ENCODE data around the gene CYP4F2.
"Not testable (repeated sequence)": the region's sequence is repeated elsewhere in the genome, so short reads cannot be mapped to it uniquely, and the experiment has no call there.

The CYP4F2 gene

DNA sequence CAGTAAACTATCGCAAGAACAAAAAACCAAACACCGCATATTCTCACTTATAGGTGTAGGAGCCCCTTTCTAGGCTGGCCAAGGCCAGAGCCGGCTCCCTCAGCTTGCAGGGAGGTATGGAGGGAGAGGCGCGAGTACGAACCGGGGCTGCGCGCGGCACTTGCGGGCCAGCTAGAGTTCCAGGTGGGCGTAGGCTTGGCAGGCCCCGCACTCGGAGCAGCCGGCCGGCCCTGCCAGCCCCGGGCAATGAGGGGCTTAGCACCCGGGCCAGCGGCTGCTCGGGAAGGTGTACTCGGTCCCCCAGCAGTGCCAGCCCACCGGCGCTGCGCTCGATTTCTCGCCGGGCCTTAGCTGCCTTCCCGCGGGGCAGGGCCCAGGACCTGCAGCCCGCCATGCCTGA is 1.7 kb upstream of the CYP4F2 start:
- not testable (repeated sequence) for DNase-seq

DNA sequence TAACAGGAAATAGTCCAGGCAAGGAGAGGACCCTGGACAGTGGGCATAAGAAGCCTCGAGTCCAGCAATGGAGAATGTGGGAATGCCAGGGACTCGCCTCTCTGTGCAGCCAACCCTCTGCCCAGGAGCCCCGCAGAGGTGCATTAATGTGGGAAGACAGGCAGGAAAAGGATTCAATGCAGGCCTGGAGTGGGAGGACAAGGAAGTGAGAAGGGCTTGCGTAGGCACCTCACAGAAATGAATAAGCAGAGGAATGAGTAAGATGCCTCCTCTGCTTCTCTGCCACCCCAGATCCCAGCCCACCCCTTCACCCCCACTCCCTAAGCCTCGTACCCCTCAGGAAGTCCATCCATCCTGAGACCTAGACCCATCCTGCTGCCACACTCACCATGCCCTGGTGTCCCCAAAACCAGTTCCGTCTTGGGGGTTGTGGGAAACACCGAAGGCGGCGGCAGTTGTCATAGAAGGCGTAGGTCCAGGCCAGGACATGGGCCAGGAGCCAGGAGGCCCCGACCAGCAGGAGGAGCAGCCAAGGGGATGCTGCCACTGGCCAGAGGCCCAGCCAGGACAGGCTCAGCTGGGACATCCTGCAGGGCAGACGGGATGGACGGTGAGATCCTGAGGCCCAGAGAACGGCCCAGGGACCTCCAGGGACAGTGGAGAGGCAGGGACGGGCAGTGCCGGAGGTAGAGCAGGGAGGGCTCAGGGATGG is 692 bp downstream of the CYP4F2 start:
- DNase-seq: no peak

DNA sequence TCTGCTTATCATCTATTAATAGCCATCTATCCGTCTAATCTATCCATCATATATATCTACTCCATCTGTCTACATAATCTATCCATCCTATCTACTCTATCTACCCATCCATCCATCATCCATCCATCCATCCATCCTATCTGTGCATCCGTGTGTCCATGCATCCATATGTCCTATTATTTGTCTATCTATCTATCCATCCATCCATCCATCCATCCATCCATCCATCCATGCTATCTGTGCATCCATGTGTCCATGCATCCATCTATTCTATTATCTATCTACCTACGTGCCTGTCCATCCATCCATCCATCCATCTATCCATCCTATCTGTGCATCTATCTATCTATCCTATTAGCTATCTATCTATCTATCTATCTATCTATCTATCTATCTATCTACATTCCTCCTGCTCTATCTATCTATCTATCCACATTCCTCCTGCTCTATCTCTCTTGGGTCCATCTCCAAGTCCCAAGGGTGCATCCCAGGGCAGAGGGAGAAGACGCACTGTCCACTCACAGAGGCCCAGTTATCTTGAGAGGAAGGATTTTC is 1.9 kb downstream of the CYP4F2 start:
- no peak for DNase-seq

DNA sequence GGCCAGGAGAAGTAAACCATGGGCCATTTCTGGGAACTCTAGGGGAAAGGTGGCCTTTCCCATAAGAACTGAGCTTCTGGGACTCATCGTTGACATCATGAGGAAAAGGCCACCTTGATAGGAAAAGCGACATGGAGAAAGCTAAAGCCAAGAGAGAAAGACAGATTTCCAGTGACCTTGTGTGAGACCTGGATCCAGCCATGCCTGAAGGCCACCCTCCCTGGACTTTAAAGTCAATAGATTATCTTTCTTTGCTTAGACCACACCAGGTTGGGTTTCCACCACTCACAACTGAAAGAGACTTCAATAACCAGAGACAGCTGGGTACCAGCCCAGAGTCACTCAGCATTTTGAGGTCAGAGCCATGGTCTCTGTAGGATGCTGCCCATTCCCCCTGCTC is 3.5 kb downstream of the CYP4F2 start:
- no peak for DNase-seq

DNA sequence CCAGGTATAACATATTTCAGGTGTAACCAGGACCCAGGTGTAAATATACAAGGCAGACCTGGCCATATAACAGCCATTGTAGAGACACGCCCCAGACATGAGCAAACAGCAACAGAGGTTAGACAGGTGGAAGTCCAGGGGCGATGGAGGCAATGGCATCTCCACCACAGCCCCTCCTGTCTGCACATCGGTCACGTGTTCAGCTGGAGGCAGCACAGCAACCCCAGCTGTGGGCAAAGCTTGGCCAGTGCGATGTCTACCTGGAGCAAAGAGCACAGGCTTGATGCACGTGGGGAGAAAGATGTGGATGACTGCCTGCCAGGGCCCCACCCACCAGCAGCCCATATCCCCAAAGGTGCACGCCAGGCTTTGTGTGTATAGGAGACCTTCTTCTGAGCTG is 4.4 kb downstream of the CYP4F2 start:
- no peak for DNase-seq

DNA sequence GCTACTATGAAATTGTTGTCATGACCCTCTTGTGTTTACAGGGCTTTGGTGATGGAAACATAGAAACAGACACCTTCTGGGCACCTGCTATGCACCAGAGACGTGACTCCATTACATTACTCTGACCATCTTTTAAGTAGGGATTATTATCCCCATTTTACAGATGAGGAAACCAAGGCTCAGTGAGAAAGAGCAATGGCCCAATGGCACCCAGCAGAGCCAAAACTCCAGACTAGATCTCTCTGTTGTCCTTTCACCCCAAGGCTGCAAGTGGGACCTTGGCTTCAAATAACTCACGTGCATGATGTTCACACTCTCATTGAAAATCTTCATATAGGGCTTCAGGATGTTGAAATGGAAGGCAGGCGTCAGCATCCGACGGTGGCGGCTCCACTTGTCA is 5.9 kb downstream of the CYP4F2 start:
- no peak for DNase-seq

DNA sequence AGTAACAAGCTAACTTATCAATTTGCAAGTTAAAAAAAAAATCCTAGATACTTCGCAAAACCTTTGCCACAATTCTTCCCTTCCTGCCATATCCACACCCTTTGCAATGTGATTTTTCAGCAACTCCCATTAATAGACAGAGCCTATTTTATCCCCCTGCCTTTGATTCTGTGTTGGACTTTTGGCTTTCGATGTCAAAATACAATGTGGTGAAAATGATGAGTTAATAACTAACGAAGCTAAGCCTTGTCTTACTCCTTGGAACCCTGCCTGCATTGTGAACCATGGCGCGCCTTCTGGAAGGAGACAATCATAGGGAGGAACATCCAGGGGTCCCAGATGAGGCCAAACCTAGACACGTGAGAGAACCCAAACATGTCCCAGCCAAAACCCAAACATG is 6.4 kb downstream of the CYP4F2 start:
- no peak for DNase-seq

DNA sequence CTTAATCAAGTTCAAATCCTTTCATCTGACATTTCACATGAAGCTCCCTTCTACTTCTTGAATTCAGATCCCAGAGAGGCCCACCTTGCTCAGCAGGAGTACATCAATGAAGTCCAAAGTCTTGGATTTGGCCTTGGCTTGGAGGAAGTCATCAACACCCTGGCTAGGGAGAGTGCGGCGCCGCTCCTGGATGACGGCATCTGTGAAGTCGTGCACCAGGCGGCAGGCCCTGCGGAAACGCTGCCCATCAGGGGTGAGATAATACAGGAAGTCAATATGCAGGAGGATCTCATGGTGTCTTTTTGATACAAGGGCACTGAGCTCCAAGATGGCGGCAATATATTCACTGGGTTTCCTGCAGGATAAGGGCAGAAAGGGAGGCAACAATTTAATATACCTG is 8.5 kb downstream of the CYP4F2 start:
- DNase-seq: not testable (repeated sequence)

DNA sequence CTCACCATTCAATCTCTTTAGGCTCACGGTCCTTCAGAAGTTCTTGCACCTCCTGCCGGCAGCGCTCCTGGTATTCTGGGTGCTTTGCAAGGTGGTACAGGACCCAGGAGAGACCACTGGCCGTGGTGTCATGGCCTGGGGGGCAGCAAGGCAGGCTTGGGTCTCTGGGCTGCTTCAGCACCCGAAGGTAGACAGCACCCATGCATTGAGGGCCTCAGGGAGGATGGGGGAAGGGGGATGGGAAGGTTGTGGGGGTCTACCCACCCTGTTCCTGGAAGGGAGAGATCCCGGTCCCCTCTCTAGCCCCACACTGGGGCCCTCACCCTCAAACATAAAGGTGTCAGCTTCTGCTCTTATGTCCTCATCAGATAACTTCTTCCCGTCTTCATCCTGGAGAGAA is 12.0 kb downstream of the CYP4F2 start:
- DNase-seq: no peak

DNA sequence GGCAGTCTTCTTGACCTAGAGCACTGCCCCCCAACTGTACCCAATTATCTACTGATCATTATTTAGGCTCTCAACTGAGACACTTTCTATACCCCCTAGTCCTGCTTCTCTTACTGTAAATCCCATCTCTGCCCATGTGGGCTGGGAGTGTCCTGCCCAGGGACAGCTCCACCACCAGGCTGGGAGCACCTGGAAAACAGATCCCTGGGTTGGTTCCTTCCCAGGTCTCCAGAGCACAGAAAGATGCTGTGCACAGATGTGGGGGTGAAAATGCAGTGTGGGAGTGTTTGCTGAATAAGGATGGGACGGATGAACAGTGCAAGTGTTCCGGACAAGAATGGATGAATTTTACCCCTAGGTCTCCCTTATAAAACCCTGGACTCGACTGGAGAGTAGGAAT is 12.7 kb downstream of the CYP4F2 start:
- no peak for DNase-seq

DNA sequence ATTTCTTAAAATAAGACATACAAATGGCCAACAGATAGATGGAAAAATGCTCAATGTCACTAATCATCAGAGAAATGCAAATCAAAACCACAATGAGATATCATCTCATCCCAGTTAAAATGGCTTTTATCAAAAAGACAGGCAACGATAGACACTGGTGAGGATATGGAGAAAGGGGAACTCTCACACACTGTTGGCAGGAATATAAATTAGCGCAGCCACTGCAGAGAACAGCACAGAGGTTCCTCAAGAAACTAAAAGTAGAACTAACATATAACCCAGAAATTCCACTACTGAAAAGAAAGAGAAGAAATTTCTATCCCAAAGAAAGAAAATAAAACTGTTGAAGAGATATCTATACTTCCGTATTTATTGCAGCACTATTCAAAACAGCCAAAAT is 14.5 kb downstream of the CYP4F2 start:
- not testable (repeated sequence) for DNase-seq

DNA sequence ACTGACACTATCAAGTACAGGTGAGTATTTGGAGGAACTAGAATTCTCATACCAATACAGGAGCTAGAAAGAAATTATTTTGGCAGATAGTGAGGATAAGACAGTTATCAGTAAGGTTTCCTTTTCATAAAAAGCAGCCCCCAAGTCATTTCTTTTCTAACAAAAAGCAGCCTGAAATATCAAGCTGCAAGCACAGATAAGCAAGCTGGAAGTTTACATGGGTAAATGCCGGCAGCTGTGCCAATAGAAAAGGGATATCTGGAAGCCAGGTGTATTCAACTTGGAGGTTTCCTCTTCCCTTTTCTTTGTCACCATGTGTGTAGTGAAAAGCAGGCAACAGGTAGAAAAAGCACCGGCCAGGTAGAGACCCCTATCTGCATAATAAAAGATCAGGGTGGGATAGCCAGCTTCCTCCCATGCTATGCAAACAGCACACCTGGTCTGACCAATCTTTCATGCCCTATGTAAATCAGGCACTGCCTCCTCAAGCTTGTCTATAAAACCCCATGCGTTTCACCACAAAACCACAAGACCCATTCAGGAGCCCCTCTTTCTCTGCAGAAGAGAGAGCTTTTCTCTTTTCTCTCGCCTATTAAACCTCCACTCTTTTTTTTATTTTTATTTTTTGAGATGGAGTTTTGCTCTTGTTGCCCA is 22.9 kb downstream of the CYP4F2 start:
- no peak for DNase-seq

DNA sequence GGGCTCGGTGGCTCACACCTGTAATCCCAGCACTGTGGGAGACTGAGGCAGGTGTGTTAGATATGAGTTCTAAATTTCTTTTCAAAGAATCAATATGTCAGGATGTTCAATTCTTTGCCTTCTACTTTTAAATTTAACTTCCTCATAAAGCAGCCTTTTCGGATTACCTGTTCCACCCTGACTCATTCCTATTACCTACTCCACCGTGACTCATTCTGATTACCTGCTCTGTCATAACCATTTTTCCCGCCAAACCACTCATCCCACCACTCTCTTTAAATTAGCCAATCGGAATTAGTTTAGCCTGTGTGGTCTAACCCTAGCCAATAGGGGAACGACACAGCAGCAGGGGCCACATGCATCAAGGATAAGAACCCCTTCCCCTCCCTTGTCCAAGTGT is 24.1 kb downstream of the CYP4F2 start:
- not testable (repeated sequence) for DNase-seq

DNA sequence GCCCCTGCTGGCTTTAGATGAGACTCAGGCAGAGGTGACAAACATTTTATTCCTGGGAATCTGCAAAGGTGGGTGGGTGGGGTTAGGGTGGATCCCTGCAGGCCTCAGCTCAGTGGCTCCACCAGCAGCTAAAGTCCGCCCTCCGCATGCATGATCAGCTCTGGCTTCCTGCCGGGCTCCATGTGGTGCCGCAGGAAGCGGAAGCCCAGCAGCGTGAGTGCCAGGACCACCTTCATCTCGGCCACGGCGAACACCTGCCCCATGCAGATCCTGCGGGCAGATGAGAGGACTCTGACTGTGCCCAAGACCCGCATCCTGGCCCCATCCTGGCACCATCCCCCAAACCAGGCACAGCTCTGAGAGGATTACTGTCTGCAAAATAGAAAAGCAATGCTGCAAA is 26.3 kb downstream of the CYP4F2 start:
- DNase-seq: peak; percentile 30

DNA sequence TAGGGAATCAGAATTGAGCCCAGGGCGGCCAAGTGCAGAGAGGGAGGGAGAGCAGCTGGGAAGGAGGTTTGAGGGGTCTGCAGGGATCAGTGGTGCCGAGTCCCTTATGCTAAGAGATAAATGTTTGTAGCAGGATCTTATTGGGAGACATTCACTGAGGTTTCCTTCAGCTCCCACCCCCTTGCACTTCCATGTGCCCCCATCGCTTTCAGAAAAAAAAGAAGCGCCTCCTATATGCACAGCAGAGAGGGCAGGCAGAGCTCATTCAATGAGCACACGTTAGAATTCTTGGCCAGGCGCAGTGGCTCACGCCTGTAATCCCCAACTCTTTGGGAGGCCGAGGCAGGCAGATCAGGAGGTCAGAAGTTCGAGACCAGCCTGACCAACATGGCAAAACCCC is 28.0 kb downstream of the CYP4F2 start:
- DNase-seq: no peak

DNA sequence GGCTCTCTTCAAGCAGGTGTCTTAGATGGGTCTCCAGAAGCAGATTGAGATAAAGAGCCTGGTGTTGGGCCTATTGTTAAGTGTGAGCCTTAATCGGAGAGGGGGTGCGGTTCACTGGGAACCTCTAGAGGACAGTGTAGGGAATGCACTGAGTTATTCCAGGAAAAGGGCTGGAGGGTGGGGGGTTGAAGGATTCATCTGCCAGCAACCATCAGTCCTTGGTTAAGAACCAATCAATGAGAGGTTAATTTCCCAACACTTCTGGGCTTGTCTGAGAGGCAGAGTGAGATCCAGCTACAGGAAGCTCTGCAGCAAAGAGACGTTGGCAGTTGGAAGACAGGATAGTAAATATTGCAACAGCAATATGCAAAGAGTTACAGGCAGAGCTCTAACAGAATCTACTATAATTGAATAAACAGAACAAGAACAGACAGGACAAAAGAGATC is 28.7 kb downstream of the CYP4F2 start:
- DNase-seq: peak; percentile 20

DNA sequence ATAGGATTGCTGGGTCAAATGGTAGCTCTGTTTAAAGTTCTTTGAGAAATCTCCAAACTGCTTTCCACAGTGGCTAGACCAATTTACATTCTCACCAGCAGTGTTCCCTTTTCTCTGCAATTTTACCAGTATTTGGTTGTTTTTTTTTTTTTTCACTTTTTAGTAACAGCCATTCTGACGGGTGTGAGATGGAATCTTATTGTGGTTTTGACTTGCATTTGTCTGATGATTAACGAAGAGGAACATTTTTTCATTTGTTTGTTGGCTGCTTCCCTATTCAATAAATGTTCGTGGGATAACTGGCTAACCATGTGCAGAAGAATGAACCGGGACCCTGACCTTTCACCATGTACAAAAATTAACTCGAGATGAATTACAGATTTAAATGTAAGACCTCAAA is 31.2 kb downstream of the CYP4F2 start:
- DNase-seq: no peak

DNA sequence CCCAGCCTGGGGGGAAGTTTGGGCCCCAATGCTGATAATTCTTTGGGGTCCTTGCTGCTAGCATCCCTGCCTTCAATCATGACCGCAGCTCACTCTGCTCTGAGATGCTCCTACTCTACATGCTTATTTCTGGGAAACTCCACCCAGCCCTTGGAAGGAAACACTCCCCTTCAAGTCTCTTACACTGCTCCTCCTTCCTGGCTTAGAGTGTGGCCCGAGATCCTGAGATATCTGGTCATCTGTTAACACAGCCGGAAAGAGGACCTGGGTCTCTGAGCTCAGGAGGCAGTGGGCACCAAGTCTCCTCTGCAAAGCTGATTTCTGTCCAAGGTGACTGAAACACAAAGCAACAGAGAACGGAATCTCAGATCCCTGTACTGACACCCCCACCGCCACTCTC is 33.0 kb downstream of the CYP4F2 start:
- DNase-seq: no peak

DNA sequence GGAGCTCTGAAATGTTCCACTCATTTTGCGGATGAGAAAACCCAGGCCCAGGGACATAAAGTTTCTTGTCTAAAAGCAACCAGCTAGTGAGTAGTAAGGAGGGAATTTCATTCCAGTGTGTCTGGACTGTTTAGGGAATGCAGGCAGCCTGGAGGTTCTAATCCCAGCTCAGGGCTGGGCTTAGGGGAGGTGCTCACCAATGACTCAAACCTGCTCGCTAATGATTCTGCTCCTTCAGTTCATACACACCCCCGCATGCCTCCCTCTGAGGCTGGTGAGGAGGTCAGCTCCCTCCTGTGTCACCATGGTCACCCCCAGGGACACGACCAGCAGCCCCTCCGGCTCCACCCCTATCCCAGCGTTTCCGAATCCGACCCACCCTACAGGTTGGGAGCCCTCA is 34.6 kb downstream of the CYP4F2 start:
- no peak for DNase-seq

DNA sequence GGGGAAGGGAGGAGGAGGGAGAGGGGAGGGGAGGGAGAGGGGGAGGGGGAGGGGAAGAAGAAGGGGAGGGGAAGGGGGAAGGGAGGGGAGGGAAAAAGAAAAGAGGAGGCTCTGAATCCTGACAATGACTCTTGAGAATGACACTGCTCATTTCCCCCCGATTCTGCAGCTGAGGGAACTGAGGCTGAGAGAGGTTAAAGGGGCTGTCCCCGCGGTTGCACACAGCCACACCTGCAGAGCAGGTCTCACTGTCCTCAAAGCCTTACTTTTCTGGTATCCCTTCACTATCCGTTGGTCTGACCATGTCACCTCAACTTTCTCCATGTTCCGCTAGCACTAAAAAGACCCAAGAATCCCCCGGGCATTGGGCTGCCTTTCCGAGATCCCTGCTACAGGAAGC is 35.4 kb downstream of the CYP4F2 start:
- no peak for DNase-seq

DNA sequence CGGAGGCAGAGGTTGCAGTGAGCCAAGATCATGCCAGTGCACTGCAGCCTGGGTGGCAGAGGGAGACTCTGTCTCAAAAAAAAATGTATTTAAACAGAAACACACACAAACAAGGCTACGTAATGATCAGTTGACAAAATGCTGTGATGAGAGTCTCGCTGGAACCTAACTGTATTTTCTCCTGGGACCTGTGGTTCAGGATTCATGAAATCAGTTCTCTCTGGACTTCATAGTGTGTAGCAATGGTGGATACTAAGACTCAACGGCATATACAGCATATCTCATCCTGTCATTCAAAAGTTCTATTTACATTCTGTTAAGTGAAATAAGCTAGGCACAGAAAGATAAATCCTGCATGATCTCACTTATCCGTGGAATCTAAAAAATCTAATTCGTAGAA is 37.4 kb downstream of the CYP4F2 start:
- DNase-seq: no peak

DNA sequence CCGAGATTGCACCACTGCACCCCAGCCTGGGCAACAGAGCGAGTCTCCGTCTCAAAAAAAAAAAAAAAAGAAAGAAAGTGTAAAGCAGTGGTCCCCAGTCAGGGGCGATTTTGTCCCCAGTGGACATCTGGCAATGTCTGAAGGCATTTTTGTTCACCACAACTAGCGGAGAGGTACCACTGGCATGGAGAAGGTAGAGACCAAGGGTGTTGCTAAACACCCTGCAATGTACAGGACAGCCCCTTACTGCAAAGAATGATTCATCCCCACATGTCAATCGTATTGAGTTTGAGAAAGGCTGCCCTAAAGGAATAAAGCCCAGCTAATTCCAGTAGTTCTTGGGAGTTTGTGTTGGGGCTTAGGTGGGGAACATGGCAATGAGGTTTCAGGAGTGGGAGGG is 38.7 kb downstream of the CYP4F2 start:
- no peak for DNase-seq

DNA sequence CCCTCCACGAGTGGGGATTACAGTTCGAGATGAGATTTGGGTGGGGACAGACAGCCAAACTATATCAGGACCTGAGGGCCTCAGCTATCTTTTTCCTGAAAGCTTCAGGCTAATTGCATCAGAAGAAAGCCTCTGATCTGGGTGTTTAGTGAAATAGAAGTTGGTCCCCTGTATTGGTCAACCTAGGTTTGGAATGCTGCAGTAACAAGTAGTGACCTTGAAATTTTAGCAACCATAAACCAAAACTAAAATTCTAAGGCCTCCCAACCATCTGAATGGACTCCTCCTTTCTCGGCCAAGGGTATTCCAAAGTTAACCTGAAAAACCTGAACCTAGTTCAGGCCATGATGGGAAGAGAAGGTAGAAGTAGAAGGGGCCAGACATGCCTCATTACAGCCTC is 47.5 kb downstream of the CYP4F2 start:
- no peak for DNase-seq

DNA sequence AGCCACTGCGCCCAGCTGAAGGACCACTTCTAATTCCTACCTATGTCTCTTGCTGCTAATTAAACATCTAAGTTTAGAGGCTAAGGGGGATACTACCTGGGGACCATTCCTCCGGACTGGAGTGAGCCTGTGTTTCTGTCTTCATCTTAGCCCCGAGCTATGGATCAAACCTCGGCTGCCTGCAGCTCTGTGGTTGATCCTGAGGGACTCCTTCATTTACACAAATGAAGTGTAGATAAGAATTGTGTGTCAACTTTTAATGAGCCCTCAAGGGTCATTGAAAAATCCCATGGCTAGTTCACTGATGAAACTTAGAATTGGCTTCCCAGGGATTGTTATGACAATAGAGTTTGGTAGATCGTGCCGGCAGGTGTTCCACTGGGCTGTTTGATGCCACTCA is 51.0 kb downstream of the CYP4F2 start:
- DNase-seq: no peak

DNA sequence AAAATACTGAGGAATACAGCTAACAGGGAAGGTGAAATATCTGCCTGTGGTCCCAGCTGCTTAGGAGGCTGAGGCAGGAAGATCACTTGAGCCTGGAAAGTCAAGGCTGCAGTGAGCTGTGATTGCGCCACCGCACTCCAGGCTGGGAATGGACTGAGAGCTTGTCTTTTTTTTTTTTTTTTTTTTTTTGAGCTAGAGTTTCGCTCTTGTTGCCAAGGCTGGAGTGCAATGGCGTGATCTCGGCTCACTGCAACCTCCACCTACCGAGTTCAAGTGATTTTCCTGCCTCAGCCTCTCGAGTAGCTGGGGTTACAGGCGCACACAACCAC is 54.0 kb downstream of the CYP4F2 start:
- DNase-seq: not testable (repeated sequence)

Data from activated gamma-delta T cell treated with Interleukin-2 at 50 U/mL for 16 hours (primary cell).